NCI-H1092 (cell line): Measurements from ENCODE around the gene DCUN1D2.

Experiments
- DNase-seq: peaks from one replicate; lab custom pipeline; 2025; lab: John Stamatoyannopoulos, UW

DCUN1D2 gene

DNA sequence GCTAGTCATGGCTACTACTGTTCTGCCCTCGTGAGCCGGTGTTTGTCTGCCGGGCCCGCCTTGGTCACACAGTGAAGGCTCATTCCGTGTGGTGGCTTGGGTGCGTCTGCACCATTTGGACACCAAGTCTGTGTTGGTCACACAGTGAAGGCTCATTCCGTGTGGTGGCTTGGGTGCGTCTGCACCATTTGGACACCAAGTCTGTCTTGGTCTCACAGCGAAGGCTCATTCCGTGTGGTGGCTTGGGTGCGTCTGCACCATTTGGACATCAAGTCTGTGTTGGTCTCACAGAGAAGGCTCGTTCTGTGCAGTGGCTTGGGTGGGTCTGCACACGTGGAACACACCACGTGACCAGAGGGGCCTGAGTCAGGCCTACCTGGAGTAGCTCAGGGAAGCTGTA, 29.0 kb upstream of the DCUN1D2 start:
- DNase-seq, result no peak

- DNase-seq, result no peak
These were observed 27.7 kb upstream of the DCUN1D2 start for GRCh38 chr13:113518076-113518803.

GRCh38 chr13:113514847-113515246, 24.3 kb upstream of the DCUN1D2 start:
- no peak for DNase-seq

GRCh38 chr13:113513761-113514160, 23.2 kb upstream of the DCUN1D2 start:
- no peak for DNase-seq

GRCh38 chr13:113511361-113511760, 20.9 kb upstream of the DCUN1D2 start:
- DNase-seq, result no peak

DNA sequence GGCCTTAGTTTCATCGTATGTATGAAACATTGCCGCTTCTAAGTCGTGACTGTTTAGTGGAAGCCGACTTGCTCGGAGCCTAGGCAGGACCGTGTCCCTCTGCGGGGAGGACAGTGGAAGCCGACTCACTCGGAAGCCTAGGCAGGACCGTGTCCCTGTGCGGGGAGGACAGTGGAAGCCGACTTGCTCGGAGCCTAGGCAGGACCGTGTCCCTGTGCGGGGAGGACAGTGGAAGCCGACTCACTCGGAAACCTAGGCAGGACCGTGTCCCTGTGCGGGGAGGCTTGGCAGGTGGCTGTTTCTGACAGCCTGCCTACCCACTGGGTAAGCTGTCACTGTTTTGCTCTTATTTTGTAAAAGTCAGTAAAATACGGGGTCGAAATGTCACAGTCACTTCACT, 20.4 kb upstream of the DCUN1D2 start:
- DNase-seq, result no peak

DNA sequence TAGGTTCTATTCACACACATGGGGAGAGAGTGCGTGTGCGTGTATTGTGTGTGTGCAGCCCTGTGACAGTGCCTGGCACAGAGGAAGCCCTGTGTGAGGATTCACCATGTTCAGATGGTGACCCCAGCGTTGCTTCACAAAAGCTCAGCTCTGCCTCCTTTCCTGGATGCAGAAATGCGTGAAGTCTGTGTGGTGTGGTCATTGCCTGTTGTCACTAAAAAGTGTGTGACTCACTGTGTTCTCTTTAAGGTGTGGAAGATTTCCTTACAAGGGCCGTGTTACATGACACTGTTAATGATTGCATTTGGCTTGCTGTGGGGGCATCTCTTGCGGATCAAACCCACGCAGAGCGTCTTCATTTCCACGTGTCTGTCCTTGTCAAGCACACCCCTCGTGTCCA, 19.5 kb upstream of the DCUN1D2 start:
- DNase-seq, result no peak

- DNase-seq, result no peak
These were observed 18.2 kb upstream of the DCUN1D2 start for GRCh38 chr13:113508521-113509254.

DNA sequence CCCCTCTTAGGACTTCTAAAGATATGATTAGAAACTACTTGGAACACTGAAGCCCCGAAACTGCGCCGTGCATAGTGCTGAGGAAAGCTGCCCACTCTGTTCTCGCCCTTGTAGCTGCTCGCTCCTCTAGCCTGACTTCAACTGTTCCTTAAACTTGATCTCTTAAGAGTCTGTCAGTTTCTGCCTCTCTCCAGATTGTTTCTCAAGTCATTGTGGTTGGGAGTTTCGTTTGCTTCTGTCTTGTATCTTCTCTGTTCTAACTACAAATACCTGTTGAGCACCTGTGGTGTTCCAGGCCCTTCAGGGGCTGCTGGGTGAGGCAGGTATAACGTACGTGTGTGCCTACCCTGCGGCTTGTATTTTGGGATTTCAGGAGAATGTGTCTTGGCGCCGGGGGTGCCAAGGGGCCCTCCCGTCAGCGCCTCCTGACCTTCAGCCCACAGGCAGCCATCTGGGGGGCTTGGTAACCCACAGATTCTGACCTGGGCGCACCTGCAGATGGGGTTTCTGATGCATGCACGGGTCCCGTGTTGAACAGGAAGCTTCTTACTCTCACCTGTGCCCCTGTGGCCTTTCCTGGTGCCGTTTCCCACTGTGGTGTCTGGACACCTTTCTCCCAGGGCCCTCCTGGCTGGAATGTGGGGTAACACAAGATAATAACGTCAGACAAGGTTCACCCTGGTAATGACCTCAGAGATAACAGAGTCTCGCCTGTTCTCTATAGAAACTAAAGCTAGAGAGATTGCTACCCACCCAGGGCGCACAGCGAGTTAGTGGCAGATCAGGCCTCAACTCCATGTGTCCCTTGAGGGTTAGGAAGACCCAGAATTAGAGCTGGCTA, 17.2 kb upstream of the DCUN1D2 start:
- DNase-seq, result no peak

DNA sequence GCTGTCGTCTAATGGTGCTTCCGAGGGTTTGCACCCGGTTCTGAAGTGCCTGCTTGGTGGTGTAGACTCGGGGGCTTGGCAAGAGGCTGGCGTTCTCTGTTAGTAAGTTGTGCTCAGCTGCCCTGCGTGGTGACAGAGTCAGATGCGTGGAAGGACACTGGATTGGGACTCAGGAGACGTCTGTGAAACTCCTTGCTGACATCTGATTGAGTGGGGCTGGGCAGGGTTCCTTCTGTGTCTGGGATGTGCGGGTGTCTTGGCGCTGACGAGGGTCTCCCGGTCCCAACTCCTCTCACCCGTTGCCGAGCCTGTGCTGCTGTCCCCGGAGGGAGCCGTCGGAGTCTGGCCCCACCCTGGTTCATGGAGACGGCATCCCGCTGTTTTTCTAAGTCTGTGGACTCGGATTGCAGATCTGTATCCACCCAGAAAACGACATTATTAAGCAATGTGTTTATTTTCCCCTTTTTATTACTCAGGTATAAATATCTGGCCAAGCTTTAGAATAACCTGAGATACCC, 16.4 kb upstream of the DCUN1D2 start:
- DNase-seq, result no peak

GRCh38 chr13:113506025-113506685, 15.6 kb upstream of the DCUN1D2 start:
- DNase-seq, result no peak

GRCh38 chr13:113502686-113503085, 12.2 kb upstream of the DCUN1D2 start:
- DNase-seq, result no peak

DNA sequence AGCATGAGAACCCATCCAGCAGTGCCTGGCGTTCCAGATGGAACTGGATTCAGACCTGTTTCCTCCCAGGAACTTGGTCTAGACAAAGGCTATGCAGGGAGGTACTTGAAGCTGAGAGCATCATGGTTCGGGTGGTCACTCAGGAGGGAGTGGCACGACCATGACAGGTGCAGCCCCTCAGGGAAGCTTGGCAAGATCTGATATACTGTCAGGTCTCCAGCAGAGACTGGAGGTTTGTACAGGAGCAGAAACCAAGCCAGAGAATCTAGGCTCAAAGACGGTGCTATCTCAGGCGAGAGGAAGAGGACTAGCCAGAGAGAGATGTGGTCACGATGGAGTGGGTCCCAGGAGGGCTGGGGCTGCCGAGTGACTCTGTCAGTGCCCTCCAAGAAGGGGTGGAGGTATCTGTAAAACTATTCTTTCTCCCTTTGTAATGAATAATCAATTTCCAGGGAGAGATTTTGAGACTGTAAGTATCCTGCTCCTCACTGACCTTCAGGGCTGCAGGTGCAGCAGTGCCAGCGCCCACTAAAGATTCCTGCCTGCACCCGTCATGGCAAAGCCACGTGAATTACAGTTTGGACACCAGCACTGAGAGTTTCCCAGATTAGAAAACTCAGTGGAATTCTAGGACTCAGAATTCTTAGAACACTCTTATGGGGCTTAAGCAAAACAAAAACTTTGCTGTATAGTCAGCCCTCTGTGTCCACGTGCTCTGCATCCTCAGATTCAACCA, 10.2 kb upstream of the DCUN1D2 start:
- DNase-seq, result no peak

- no peak for DNase-seq
These were observed 9.4 kb upstream of the DCUN1D2 start for GRCh38 chr13:113499936-113500335.

DNA sequence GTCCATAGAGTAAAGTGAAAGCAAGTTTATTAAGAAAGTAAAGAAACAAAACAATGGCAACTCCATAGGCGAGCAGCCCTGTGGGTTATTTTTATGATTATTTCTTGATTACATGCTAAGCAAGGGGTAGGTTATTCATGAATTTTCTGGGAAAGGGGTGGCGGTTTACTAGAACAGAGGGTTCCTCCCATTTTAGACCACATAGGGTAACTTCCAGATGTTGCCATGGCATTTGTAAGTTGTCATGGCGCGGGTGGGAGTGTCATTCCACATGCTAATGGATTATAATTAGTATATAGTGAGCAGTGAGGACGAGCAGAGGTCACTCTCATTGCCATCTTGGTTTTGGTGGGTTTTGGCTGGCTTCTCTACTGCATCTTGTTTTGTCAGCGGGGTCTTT, 8.4 kb upstream of the DCUN1D2 start:
- no peak for DNase-seq

DNA sequence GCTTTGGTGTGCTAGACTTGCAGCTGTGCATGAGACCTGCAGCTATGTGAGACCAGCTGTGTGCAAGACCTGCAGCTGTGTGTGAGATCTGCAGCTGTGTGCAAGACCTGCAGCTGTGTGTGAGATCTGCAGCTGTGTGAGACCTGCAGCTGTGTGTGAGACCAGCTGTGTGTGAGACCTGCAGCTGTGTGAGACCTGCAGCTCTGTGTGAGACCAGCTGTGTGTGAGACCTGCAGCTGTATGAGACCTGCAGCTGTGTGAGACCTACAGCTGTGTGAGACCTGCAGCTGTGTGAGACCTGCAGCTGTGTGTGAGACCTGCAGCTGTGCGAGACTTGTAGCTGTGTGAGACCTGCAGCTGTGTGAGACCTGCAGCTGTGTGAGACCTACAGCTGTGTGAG, 6.7 kb upstream of the DCUN1D2 start:
- no peak for DNase-seq

- no peak for DNase-seq
These were observed 5.1 kb upstream of the DCUN1D2 start for GRCh38 chr13:113495494-113496210.

GRCh38 chr13:113493315-113493951, 2.9 kb upstream of the DCUN1D2 start:
- no peak for DNase-seq

DNA sequence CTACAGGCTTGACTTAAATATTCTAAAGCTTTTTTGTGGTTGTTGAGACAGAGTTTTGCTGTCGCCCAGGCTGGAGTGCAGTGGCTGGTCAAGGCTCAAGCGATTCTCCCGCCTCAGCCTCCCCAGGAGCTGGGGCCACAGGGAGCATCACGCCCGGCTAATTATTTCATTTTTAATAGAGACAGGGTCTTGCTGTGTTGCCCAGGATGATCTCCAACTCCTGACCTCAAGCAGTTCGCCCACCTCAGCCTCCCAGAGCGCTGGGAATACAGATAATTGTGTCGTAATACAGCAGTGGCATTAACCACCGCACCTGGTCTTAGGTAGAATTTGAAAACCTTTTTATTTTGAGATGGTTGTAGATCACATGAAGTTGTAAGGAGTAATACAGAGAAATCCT, 1.5 kb upstream of the DCUN1D2 start:
- DNase-seq, result no peak

- DNase-seq, result no peak
These were observed 940 bp upstream of the DCUN1D2 start for GRCh38 chr13:113491418-113491883.
